HepG2 (cell line): ENCODE results near the gene TAS2R30. TPM values are rescaled to one million over a fixed set of nuclear protein-coding genes. Genes with fewer than 3 reads are reported as not detected.

Source experiments
- HMGA1 ChIP-seq: sonication (generic); formaldehyde crosslinking; conservative IDR thresholded peaks from 2 replicates; pipeline ENCODE4 v1.4.0; 2020; ENCODE audit warnings: missing genetic modification reagents
- IRF2 ChIP-seq: IDR thresholded peaks from 2 replicates; pipeline ENCODE4 v1.6.1; 2018; ENCODE audit warnings: missing genetic modification reagents, missing compliant biosample characterization
- KDM5A ChIP-seq: fragments of 200-600 bp; sonication (generic); IDR thresholded peaks from 2 replicates; pipeline ENCODE4 v1.7.0; 2018; ENCODE audit warnings: antibody characterized with exemption, mild to moderate bottlenecking, low read length, borderline replicate concordance
- MED8 ChIP-seq: sonication (generic); formaldehyde crosslinking; IDR thresholded peaks from 2 replicates; pipeline ENCODE4 v1.8.1; 2023; ENCODE audit warnings: mild to moderate bottlenecking, missing genetic modification reagents; ENCODE audit not compliant: insufficient replicate concordance
- NFIB ChIP-seq: sonication (generic); formaldehyde crosslinking; IDR thresholded peaks from 2 replicates; pipeline ENCODE4 v1.9.0; 2021; ENCODE audit warnings: missing genetic modification reagents, mild to moderate bottlenecking, borderline replicate concordance
- RFX1 ChIP-seq: fragments of 450-650 bp; IDR thresholded peaks from 2 replicates; pipeline ENCODE4 v1.6.1; 2017
- SKIL ChIP-seq: sonication (generic); formaldehyde crosslinking; IDR thresholded peaks from 2 replicates; pipeline ENCODE4 v1.8.0; 2022; ENCODE audit warnings: missing genetic modification reagents, mild to moderate bottlenecking, moderate library complexity, borderline replicate concordance
- SP4 ChIP-seq: sonication (generic); formaldehyde crosslinking; IDR thresholded peaks from 2 replicates; pipeline ENCODE4 v1.8.1; 2023; ENCODE audit warnings: mild to moderate bottlenecking, missing genetic modification reagents
- THAP11 ChIP-seq: IDR thresholded peaks from 2 replicates; pipeline ENCODE4 v1.6.1; 2016; ENCODE audit warnings: missing biosample characterization, missing genetic modification reagents
- TRIM22 ChIP-seq: fragments of 450-650 bp; IDR thresholded peaks from 2 replicates; pipeline ENCODE4 v1.6.1; 2017
- ZNF160 ChIP-seq: sonication (generic); formaldehyde crosslinking; IDR thresholded peaks from 2 replicates; pipeline ENCODE4 v1.8.0; 2022; ENCODE audit warnings: mild to moderate bottlenecking, inconsistent platforms, missing genetic modification reagents
- ZNF230 ChIP-seq: sonication (generic); formaldehyde crosslinking; IDR thresholded peaks from 2 replicates; pipeline ENCODE4 v1.4.0; 2020; ENCODE audit warnings: mild to moderate bottlenecking, missing genetic modification reagents
- ZNF234 ChIP-seq: sonication (generic); formaldehyde crosslinking; conservative IDR thresholded peaks from 2 replicates; pipeline ENCODE4 v1.5.1; 2020; ENCODE audit warnings: mild to moderate bottlenecking, missing genetic modification reagents
- ZNF407 ChIP-seq: sonication (generic); formaldehyde crosslinking; IDR thresholded peaks from one replicate; pipeline ENCODE4 v1.5.1; 2020; ENCODE audit warnings: mild to moderate bottlenecking, missing genetic modification reagents; ENCODE audit errors: not compliant biosample characterization
- ZSCAN31 ChIP-seq: sonication (generic); formaldehyde crosslinking; IDR thresholded peaks from 2 replicates; pipeline ENCODE4 v1.5.0; 2020; ENCODE audit warnings: low read depth, mild to moderate bottlenecking, missing genetic modification reagents
- polyA plus RNA-seq, 8 experiments: library from polyadenylated mRNA; depleted of rRNA in 3 of 8; stranded (reverse) in 7 of 8; unstranded in 1 of 8; fragments of >200 nt; fragmentation: Illumina TruSeq in 4 of 8; extraction: Trizol in 4 of 8; gene quantifications; 2 replicates each; pipeline versions ENCODE4 v1.2.1 to v1.2.3, GENCODE V29; 2011 to 2016; ENCODE audit warnings: low read depth in 4 of 8, missing spikeins in 1 of 8, mixed read lengths in 1 of 8; ENCODE audit not compliant: insufficient read depth in 1 of 8
- total RNA-seq, 5 experiments: library from RNA; depleted of rRNA; stranded (reverse); fragments of >200 nt; fragmentation: Illumina TruSeq; extraction: Trizol; gene quantifications; 2 replicates each; pipeline ENCODE4 v1.2.3, GENCODE V29; 2016; ENCODE audit warnings: low read depth in 1 of 5

Gene TAS2R30
- total and polyA plus RNA-seq, 2 of the 13 experiments (the other 11 are each of a cell fraction or from before 2014, with no cell fraction given), result 0.42 to 5.2 TPM

- peak; percentile 32; the same call in 1 of the 2 replicates for TF ChIP-seq IRF2 (CRISPR knock-in tag)
- TF ChIP-seq TRIM22, result no peak
- peak; percentile 87 for TF ChIP-seq THAP11 (CRISPR knock-in tag)
- no peak for TF ChIP-seq HMGA1 (CRISPR knock-in tag)
- TF ChIP-seq ZNF234 (CRISPR knock-in tag), result peak; percentile 78; the same call in 1 of the 2 replicates
- TF ChIP-seq SP4 (CRISPR knock-in tag), result peak; percentile 71; the same call in 1 of the 2 replicates
- TF ChIP-seq RFX1, result no peak
- no peak for TF ChIP-seq NFIB (CRISPR knock-in tag)
- TF ChIP-seq ZNF160 (CRISPR knock-in tag), result no peak
- peak; percentile 40 for TF ChIP-seq MED8
- TF ChIP-seq ZNF407 (CRISPR knock-in tag), result peak; percentile 70
- TF ChIP-seq SKIL (CRISPR knock-in tag), result no peak
- peak; percentile 76; the same call in 1 of the 2 replicates for TF ChIP-seq KDM5A
- TF ChIP-seq ZNF230 (CRISPR knock-in tag), result no peak
- peak; percentile 89 for TF ChIP-seq ZSCAN31 (CRISPR knock-in tag)
Measured at GRCh38 chr12:11171145-11171968, 36.9 kb upstream of the TAS2R30 start, which contains the start of gene SMIM10L1 (continued).
